ENCODE measurements around the gene MGMT.
"Not testable (repeated sequence)": the region's sequence is repeated elsewhere in the genome, so short reads cannot be mapped to it uniquely, and the experiment has no call there.

MGMT gene

GRCh38 chr10:129466703-129467358 lies at the start of gene MGMT:
TSS of gene MGMT (plus strand) at chr10:129467241.
- peak; percentile 20 for DNase-seq (ENCODE audit: low read depth)

- DNase-seq (ENCODE audit: low read depth): no peak
Measured at GRCh38 chr10:129417870-129418269, 49.2 kb upstream of the MGMT start.

- DNase-seq (ENCODE audit: low read depth): no peak
Measured at GRCh38 chr10:129418496-129419225, 48.4 kb upstream of the MGMT start.

- no peak for DNase-seq (ENCODE audit: low read depth)
Measured at GRCh38 chr10:129419397-129419796, 47.6 kb upstream of the MGMT start.

- DNase-seq (ENCODE audit: low read depth): no peak
Measured at GRCh38 chr10:129421399-129422010, 45.5 kb upstream of the MGMT start.

GRCh38 chr10:129424978-129425377 lies 42.1 kb upstream of the MGMT start:
- DNase-seq (ENCODE audit: low read depth): no peak

- no peak for DNase-seq (ENCODE audit: low read depth)
Measured at GRCh38 chr10:129426606-129427005, 40.4 kb upstream of the MGMT start.

GRCh38 chr10:129433266-129433665 lies 33.8 kb upstream of the MGMT start:
- no peak for DNase-seq (ENCODE audit: low read depth)

GRCh38 chr10:129435724-129436123 lies 31.3 kb upstream of the MGMT start:
- not testable (repeated sequence) for DNase-seq (ENCODE audit: low read depth)

- DNase-seq (ENCODE audit: low read depth): no peak
Measured at GRCh38 chr10:129438024-129438423, 29.0 kb upstream of the MGMT start.

GRCh38 chr10:129440247-129440646 lies 26.8 kb upstream of the MGMT start:
- DNase-seq (ENCODE audit: low read depth): no peak

- DNase-seq (ENCODE audit: low read depth): no peak
Measured at GRCh38 chr10:129440722-129441316, 26.2 kb upstream of the MGMT start.

- DNase-seq (ENCODE audit: low read depth): no peak
Measured at GRCh38 chr10:129441372-129442009, 25.6 kb upstream of the MGMT start.

GRCh38 chr10:129442866-129443265 lies 24.2 kb upstream of the MGMT start:
- no peak for DNase-seq (ENCODE audit: low read depth)

GRCh38 chr10:129444359-129444758 lies 22.7 kb upstream of the MGMT start:
- DNase-seq (ENCODE audit: low read depth): no peak

- no peak for DNase-seq (ENCODE audit: low read depth)
Measured at GRCh38 chr10:129445436-129446182, 21.4 kb upstream of the MGMT start.

GRCh38 chr10:129446183-129446581 lies 20.9 kb upstream of the MGMT start:
- no peak for DNase-seq (ENCODE audit: low read depth)

- no peak for DNase-seq (ENCODE audit: low read depth)
Measured at GRCh38 chr10:129447486-129447885, 19.6 kb upstream of the MGMT start.

- DNase-seq (ENCODE audit: low read depth): no peak
Measured at GRCh38 chr10:129448086-129448485, 19.0 kb upstream of the MGMT start.

GRCh38 chr10:129448539-129448938 lies 18.5 kb upstream of the MGMT start:
- no peak for DNase-seq (ENCODE audit: low read depth)

GRCh38 chr10:129449893-129450292 lies 17.1 kb upstream of the MGMT start:
- no peak for DNase-seq (ENCODE audit: low read depth)

- no peak for DNase-seq (ENCODE audit: low read depth)
Measured at GRCh38 chr10:129450391-129450790, 16.6 kb upstream of the MGMT start.
